ENCODE data around the gene MSH4.
"Not testable (repeated sequence)": the region's sequence is repeated elsewhere in the genome, so short reads cannot be mapped to it uniquely, and the experiment has no call there.

Gene MSH4

DNA sequence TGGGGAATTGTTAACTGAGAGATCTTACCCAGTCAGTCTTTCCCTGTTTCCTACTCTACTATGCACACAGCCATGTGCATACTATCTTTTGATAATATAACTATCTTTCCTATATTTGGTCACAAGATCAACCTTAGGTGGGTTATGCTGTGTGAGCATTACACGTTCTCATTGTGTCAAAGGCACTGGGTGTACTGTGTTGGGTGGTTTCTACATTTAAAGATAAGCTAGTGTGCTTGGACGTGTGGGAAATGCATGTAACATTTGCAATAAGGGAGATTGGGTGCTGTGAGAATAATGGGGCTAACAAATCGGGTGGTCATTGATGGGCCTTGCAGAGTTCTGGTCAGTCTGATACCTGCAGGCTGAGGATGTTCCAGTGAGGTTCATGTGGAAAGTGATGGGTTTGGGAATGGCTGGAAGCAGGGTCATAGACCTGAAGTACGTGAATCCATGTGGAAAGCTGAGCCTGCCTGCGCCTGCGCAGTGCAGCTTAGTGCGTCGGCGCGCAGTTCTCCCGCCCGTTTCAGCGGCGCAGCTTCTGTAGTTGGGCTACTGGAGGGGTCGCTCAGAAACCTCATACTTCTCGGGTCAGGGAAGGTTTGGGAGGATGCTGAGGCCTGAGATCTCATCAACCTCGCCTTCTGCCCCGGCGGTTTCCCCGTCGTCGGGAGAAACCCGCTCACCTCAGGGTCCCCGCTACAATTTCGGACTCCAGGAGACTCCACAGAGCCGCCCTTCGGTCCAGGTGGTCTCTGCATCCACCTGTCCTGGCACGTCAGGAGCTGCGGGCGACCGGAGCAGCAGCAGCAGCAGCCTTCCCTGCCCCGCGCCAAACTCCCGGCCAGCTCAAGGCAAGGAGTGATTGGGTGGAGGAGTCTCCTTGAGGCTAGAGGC, at the start of gene MSH4:
Gene MSH4, plus strand, starts transcription at position 507 of the 897 bp plus-strand sequence. Its CDS starts 104 bp downstream, at position 611.
- DNase-seq: no peak

DNA sequence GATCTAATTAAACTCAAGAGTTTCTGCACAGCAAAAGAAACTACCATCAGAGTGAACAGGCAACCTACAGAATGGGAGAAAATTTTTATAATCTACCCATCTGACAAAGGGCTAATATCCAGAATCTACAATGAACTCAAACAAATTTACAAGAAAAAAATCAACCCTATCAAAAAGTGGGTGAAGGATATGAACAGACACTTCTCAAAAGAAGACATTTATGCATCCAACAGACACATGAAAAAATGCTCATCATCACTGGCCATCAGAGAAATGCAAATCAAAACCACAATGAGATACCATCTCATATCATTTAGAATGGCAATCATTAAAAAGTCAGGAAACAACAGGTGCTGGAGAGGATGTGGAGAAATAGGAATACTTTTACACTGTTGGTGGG, 39.5 kb upstream of the MSH4 start:
- not testable (repeated sequence) for DNase-seq

DNA sequence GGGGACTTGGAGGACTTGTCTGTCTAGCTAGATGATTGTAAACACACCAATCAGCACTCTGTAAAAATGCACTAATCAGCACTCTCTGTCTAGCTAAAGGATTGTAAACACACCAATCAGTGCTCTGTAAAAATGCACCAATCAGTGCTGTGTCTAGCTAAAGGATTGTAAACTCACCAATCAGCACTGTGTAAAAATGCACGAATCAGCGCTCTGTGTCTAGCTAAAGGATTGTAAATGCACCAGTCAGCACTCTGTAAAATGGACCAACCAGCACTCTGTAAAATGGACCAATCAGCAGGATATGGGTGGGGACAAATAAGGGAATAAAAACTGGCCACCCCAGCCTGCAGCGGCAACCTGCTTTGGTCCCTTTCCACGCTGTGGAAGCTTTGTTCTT, 38.1 kb upstream of the MSH4 start:
- DNase-seq: not testable (repeated sequence)

DNA sequence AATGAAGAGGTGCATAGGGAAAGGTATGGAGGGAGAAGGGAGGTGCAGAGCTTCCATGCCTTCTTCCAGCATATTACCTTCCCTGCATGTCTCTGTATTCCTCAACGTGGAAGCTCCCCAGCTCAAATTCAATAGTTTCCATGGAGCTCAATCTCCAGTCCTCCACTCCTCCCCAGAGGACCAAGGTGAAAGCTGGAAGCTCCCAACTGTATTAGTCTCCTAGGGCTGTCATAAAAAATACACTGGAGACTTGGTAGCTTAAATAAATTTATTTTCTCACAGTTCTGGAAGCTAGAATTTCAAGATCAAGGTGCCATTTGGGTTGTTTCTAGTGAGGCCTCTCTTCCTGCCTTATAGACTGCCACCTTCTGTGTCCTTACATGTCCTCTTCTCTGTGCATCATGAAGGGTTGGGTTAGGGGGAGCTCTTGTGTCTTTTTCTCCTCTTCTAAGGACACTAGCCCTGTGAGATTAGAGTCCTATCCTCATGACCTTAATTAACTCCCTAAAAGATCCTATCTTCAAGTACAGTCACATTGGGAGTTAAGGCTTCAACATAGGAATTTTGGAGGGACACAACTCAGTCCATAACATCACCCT, 32.5 kb upstream of the MSH4 start:
- DNase-seq: no peak

DNA sequence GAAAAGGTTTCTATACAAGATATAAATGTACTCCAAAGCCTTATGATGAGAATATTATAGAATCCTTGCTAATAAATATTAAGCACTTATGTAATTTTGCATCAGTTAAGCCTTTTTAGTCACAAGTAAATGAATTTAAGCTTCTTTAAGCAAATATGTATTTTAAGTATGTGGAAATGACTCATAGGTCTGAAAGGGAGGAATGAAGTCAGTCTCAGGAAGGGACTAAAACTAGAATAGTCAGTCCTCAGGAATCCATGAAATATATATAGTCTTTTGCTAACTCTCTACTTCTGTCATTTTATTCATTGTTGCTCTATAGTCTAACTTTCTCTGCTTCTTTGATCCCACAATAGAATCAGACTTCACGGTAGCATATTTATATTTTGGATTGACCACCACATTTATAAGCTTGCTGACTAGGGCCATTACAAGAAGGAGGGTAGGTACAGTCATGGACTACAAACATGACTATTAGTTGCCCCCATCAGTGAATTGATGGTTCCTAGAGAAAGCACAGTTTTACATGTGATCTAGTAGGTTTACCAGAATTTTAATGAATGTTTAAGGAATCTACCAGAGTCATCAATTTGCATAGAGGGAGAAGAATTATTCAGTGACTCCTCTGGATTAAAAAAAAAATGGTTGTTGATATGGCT, 30.9 kb upstream of the MSH4 start:
- no peak for DNase-seq

DNA sequence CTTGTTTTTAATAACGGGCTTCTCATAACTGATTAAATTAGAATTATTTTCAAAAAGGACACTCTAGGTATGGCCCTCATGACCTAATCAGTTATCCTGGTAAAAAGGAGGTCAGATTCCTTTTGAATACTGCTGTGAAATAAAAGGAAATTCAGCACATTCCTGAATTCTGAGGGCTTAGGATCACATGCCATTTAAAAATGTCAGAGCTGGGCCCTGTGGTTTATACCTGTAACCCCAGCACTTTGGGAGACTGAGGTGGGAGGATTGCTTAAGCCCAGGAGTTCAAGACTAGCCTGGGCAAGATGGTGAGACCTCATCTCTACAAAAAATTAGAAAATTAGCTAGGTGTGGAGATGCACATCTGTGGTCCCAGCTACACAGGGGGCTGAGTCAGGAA, 28.7 kb upstream of the MSH4 start:
- no peak for DNase-seq

DNA sequence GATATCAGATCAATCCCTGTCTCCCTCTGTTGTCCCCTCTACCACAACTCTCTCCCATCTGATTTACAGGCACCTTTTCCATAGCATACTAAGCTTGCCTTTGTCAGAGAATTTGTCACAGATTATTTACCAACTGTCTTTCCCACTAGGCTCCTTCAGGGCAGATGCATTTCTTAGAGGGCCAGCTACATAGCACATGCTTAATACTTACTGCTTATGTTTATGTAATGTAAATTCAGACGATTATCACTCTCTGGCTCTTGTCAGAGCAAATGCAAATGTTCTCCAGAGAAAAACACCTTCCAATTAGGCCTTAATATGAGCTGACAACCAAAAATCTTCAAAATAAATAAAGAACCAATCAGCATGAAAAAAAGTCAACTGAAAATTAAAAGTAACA, 25.9 kb upstream of the MSH4 start:
- no peak for DNase-seq

DNA sequence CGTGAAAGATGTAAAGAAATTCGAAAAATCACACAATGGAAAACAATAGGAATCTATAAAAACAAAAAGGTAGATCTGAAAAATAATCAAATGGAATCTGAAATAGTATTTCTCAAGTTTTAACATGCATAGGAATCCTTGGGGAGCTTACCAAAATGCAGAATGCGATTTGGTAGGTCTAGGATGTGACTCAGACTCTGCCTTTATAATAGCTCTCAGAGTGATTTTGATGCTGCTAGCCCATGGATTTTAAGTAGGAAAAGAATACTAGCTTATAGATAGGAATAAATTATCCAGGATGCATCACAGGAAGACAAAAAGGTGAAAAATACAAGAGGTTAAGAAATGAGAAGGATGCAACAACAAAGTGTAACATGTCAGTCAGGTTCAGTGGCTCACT, 24.7 kb upstream of the MSH4 start:
- DNase-seq: no peak

DNA sequence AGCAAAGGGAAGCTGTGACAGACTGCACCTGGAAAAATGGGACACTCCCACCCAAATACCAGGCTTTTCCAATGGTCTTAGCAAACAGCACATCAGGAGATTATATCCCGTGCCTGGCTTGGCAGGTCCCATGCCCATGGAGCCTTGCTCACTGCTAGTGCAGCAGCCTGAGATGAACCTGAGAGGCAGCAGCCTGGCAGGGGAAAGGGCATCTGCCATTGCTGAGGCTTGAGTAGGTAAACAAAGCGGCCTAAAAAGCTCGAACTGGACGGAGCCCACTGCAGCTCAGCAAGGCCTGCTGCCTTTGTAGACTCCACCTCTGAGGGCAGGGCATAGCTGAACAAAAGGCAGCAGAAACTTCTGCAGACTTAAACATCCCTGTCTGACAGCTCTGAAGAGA, 18.9 kb upstream of the MSH4 start:
- DNase-seq: not testable (repeated sequence)

DNA sequence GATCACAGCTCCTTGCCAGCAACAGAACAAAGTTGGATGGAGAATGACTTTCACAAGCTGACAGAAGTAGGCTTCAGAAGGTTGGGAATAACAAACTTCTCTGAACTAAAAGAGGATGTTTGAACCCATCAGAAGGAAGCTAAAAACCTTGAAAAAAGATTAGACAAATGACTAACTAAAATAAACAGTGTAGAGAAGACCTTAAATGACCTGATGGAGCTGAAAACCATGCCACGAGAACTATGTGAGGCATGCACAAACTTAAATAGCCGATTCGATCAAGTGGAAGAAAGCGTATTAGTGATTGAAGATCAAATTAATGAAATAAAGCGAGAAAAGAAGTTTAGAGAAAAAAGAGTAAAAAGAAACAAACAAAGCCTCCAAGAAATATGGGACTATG, 18.0 kb upstream of the MSH4 start:
- DNase-seq: not testable (repeated sequence)

DNA sequence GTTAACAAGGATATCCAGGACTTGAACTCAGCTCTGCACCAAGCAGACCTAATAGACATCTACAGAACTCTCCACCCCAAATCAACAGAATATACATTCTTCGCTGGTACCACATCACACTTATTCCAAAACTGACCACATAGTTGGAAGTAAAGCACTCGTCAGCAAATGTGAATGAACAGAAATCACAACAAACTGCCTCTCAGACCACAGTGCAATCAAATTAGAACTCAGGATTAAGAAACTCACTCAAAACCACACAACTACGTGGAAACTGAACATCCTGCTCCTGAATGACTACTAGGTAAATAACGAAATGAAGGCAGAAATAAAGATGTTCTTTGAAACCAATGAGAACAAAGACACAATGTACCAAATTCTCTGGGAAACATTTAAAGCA, 16.5 kb upstream of the MSH4 start:
- not testable (repeated sequence) for DNase-seq

DNA sequence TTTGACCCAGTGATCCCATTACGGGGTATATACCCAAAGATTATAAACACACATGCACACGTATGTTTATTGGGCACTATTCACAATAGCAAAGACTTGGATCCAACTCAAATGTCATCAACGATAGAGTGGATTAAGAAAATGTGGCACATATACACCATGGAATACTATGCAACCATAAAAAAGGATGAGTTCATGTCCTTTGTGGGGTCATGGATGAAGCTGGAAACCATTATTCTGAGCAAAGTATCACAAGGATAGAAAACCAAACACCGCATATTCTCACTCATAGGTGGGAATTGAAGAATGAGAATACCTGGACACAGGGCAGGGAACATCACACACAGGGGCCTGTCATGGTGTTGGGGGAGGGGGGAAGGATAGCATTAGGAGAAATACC, 12.8 kb upstream of the MSH4 start:
- DNase-seq: not testable (repeated sequence)

DNA sequence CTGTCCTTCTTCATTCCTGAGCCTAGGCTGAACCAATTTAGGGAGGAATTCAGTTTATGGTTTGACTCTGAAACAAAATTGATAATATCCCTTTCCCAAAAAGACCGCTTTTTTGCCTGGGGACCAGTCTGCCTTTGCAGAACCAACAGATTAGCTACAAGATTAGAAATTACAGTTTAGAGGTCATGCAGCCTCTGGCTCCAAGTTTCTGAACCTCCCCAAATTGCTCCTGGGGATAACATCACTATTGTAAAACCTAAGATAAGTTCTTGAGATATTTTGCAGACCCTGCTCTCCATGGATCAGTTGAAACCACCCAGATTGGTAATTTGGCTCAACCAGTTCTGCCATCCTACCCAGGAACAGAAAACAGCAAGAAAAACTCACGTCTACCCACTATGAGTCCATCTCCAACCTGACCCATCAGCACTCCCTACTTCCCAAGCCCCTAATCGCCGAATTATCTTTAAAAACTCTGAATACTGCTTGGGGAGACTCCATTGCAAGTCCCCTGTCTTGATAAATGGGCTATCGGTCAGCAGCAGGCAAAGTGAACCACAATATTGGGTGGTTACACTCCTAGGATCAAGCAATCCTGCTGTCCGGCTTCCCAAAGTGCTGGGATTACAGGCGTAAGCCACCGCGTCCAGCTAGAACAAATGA, 11.2 kb upstream of the MSH4 start:
- no peak for DNase-seq

DNA sequence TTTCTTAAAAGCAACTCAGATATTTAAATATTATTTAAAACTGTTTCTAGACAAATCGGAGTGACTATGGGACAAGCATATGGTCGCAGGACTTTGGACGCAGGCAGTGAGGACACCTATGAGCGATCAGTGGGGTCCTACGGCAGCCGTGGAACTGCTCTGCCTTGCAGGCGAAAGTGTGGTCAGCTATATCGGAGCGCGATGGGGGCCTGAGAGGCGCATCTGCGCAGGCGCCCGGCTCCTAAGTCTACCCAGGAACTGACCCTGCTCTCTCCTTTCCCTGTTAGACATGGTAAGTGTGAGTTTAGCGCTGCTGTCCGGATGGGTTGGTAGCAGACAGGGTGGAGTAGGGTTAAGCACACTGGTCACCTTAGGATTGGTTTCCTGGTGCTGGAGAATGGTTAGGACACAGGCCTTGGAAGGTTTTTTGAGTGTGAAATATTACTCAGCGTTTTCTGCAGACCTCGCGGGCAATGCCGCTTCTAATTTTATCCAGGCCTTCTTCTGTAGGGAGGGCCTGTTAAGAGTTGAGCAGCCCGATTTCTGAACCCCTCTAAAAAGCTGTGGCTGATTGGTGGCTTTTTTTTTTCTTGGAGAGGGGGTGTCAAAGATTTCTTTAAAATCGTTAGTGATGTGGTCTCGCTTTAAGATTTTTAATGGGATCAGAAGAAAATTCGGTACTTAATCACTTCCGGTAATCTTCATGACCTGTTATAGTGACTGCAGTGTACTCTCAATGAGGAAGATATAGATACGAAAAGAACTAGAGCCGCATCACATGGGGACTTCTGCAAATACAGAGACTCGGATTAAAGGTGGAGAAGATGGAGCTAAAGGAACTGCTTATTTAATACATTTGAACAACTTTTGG, 10.5 kb upstream of the MSH4 start, which contains the start of gene RABGGTB:
Gene RABGGTB, plus strand, starts transcription at position 274 of the 871 bp plus-strand sequence. Its CDS starts 16 bp downstream, at position 290.
- DNase-seq: peak; percentile 78 to 89 (median 82)

DNA sequence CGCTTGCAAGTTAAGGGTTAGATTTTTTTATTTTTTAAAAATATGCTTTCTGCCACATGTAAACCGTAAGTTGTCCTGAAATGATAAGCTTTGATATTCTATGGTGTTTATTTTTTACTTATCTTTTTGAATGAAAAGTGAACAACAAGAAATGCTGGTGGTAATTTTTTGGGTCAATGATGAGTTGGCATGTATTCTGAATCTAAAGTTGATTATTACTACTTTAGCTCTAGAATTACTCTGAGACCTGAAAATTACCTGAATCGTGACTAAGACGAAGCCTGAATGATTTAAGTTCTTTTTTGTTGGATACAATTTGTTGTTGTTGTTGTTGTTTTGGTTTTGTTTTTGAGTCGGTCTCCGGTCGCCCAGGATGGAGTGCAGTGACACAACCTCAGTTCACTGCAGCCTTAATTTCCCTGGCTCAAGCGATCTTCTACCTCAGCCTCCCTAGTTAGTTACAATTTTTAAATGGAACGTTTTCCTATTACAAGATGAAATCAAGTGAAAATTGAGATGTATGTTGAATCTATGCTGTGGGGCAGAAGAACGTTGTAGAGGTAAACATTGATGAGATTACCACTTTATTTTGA, 9.7 kb upstream of the MSH4 start:
- no peak for DNase-seq

DNA sequence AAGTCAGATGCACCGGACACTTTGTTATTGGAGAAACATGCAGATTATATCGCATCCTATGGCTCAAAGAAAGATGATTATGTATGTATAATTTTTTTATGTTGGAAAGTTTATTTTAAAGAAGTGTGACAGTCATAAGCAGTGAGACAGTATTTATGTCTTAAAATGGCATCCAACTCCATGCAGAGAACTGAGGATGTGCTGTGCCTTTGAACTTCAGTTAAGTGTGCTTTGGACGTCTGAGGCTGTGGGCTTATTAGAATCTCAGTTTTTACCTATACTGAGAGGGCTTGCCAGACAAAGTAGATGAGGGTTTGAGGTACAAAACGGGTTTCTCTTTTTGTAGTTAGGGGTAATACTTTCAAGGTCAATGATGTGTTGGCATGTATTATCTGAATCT, 9.2 kb upstream of the MSH4 start:
- no peak for DNase-seq

DNA sequence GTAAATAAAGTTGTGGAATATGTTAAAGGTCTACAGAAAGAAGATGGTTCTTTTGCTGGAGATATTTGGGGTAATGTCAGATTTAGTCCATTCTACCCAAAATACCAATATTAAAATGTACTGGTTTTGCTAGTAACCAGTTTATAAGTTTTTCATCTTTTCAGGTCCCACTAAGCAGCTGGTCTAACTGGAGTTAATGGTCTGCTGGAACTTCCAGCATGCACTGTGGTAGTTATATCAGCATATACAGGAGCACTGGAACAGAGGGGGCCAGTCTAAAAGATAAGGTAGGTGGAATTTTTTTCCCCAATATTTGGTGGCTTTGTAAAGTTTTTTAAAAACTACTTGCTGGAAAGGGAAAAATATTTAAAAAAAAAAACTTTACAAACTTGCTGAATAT, 6.7 kb upstream of the MSH4 start:
- no peak for DNase-seq

DNA sequence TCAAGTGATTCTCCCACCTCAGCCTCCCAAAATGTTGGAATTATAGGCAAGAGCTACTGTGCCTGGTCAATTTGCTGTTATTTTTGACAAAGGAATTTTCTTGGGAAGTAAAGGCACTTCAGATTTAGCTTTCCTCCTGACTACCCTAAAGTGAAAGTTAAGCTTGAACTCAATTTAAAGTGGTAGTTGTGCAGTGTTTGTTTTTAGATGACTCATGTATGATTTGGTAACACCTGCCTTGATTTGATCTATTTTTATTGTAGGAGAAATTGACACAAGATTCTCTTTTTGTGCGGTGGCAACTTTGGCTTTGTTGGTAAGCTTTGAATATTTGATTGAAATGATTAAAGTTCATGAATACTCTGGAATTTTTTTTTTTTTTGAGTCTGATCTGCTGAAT, 5.7 kb upstream of the MSH4 start:
- DNase-seq: no peak

DNA sequence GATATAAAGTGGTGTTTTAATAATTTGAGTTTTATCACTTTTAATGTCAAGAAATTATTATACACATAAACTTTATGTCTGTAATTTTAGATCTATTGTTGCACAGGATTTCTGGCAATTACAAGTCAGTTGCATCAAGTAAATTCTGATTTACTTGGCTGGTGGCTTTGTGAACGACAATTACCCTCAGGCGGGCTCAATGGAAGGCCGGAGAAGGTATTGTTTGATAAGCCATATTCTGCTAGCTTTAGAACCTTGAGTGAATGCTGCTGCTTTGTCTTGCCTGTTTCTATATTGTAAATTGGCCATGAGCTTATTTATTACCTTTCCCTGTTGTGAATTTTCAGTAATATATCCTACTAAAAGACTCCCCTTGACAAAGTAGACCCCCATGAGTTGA, 4.6 kb upstream of the MSH4 start:
- no peak for DNase-seq

DNA sequence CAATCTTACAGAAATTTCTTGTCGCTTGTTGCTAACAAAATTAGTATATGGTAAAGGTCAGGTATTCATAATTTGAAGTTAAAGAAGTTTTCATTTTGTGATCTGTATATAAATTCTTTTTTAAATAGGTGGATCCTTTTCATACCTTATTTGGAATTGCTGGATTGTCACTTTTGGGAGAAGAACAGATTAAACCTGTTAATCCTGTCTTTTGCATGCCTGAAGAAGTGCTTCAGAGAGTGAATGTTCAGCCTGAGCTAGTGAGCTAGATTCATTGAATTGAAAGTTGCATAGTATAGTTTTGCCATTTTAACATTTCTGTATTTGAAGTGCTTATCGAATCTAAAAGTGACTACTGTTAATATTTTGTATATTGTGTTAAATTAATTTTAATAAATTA, 2.3 kb upstream of the MSH4 start:
- DNase-seq: no peak

DNA sequence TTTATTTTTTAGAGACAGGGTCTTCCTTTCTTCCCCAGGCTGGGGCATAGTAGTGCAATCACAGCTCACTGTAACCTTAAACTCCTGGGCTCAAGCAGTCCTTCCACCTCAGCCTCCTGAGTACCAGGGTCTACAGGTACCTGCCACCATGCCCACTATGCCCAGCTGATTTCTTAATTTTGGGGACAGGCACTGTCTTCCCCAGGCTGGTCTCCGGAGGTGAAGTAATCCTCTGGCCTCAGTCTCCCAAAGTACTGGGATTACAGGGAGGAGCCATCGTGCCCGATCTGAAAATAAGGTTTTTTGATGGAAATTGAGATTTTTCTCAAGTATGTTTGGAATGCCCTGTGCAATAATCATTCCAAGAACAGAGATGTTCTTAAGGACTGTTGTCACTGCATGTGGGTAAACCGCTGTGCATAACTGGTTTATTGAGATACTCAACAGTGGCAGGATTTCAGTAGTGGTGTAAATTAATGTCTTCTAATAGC, 934 bp upstream of the MSH4 start:
- no peak for DNase-seq

DNA sequence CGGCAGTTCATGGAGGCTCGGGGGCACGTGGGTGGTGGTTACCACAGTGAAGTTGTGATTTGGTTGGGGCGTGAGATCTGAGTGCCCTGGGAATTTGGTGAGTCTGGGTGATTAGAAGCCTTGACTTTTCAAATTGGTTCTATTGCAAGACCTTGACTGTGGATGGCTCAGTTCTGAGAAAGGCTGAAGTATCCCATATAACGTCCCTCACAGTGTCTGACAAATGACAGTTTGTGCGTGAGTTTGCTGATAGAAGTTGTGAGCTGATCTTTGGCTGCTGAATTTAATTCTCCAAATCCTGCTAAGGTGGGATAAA, 549 bp downstream of the MSH4 start:
- DNase-seq: no peak

Measured in activated CD4-positive, CD25-positive, alpha-beta regulatory T cell (primary cell).